ENCODE measurements around the gene MCTP1. TPM values are rescaled to one million over a fixed set of nuclear protein-coding genes. Genes with fewer than 3 reads are reported as not detected.
A peak's percentile ranks its signal among the peaks of the same experiment; 100 is the strongest.

MCTP1 gene
- total RNA-seq, 1 donor from 2014 or later, result 1.9 TPM

GRCh38 chr5:94746731-94747124, 538.2 kb downstream of the MCTP1 start:
- intact Hi-C loops (cut with micrococcal nuclease), result loop anchor here (1.0 to 2.0 kb wide), 2 partner anchors 47 to 636 kb away; a partner anchor contains a TSS
- no peaks in the 10 kb centered on the region for H3K9me3 Mint-ChIP-seq
- no peak for DNase-seq

DNA sequence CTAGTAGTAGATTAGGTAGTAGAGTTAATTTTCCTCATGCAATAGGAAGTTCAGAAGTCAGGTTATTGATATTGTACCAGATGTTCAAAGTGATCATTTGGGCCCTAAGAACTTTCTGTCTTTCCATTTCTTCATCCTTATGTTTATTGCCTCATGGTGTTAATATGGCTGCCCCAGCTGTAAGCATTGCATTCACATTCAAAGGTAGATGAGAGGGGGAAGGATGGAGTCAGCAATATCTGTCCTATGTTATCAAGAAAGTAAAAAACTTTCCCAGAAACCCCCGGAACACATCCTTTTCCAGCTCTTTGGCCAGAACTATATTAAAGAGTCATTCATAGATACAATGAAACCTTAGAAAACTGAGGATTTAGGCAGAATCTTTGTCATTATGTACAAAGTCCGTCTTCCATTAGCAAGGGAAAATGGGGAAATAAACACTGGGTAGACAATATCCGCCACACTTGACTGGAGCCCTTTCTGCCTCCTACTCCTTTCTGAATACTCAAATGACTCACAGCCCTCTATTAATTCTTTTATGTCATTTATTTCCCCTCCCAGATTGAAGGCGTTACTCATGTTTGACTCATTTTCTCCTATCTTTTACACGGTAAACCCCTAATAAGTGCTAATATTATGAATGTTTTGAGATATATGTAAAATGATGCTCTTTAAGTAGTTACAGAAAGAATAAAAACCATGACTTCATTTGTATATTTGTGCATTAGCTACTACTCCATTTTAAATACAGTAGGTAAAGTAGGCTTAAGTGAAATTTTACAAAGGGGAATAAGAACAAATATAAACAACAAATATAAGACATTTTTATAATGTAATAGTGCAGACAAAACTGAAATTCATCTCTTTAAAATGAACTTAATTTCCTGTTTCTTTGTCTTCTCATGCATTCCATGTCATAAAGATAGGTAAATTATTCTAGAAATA, 538.8 kb downstream of the MCTP1 start:
- Mint-ChIP-seq H3K36me3 (ENCODE audit: low read depth) (no peaks in the 10 kb centered on the region), H3K27me3 (no peaks in the 10 kb centered on the region), H3K4me1 (peaks cover 42% of the 10 kb centered on the region), H3K9me3 (no peaks in the 10 kb centered on the region), H3K4me3 (peak overlapping the region; percentile 57), H3K27ac (peak overlapping the region; percentile 83)
- intact Hi-C loops (cut with micrococcal nuclease), result loop anchor here (1.0 to 2.0 kb wide), 2 partner anchors 47 to 635 kb away; a partner anchor contains a TSS
- peak; percentile 72 for ATAC-seq (ENCODE audit: low read depth)
- ChIA-PET POLR2A (interaction anchor here (1.3 to 1.6 kb wide), 2 partner anchors 8 to 47 kb away, joined by 5 to 6 read pairs; no protein-coding TSS in a partner anchor), CTCF (no interaction called here)
- DNase-seq, result no peak
- TF ChIP-seq CTCF (IDR thresholded peaks at IDR 0.05), result no peak

More at GRCh38 chr5:94746731-94747124, 538.2 kb downstream of the MCTP1 start:
- Mint-ChIP-seq H3K27me3 (peaks cover 3% of the 10 kb centered on the region), H3K4me1 (peaks cover 42% of the 10 kb centered on the region), H3K27ac (peak overlapping the region; percentile 83), H3K4me3 (peak overlapping the region; percentile 56), H3K36me3 (ENCODE audit: low read depth) (no peaks in the 10 kb centered on the region)
- ChIA-PET CTCF (no interaction called here), POLR2A (interaction anchor here (1.3 to 1.6 kb wide), 2 partner anchors 9 to 47 kb away, joined by 5 to 6 read pairs; no protein-coding TSS in a partner anchor)
- ATAC-seq (ENCODE audit: low read depth), result peak; percentile 69
- TF ChIP-seq CTCF (IDR thresholded peaks at IDR 0.05), result no peak

- H3K27me3 Mint-ChIP-seq, result no peaks in the 10 kb centered on the region
Observed at GRCh38 chr5:94744906-94745305, 540.0 kb downstream of the MCTP1 start.

DNA sequence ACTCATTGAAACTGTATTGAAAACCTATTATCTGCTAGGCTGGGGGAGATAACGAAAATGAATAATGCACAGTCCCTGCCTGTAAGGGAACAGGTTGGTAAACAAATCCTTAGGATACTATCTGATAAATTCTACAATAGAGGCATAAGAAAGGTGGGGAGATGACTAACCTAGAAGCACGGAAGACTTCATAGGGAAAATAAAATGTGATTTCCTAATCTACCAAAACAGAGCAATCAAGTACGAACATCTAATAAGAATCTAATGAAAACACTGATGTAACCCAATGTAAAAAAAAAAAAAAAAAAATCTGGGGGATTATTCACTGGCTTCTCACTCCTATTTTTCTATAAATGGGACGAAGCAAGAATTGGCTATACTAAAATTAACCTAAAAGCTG, 542.0 kb downstream of the MCTP1 start:
- Mint-ChIP-seq H3K4me3 (no peak overlapping the region), H3K36me3 (ENCODE audit: low read depth) (no peaks in the 10 kb centered on the region), H3K27ac (no peak overlapping the region), H3K27me3 (no peaks in the 10 kb centered on the region), H3K4me1 (peaks cover 33% of the 10 kb centered on the region), H3K9me3 (no peaks in the 10 kb centered on the region)
- POLR2A ChIA-PET, result no interaction called here
- intact Hi-C loops (cut with micrococcal nuclease), result no loop called here
- CTCF ChIA-PET, result interaction anchor here (0.6 to 1.5 kb wide), 2 partner anchors 37 to 220 kb away, joined by 3 to 4 read pairs; no protein-coding TSS in a partner anchor
- TF ChIP-seq CTCF (IDR thresholded peaks at IDR 0.05), result no peak
- ATAC-seq (ENCODE audit: low read depth) (no peak), DNase-seq (no peak)

More at GRCh38 chr5:94744906-94745305, 540.0 kb downstream of the MCTP1 start:
- no peaks in the 10 kb centered on the region for H3K36me3 Mint-ChIP-seq (ENCODE audit: low read depth)
- ATAC-seq (ENCODE audit: low read depth), result peak; percentile 20
- no peak for TF ChIP-seq CTCF (IDR thresholded peaks at IDR 0.05)
- DNase-seq, result no peak
- no peak overlapping the region for H3K4me3 Mint-ChIP-seq
- ChIA-PET CTCF (no interaction called here), POLR2A (no interaction called here)
- peaks cover 42% of the 10 kb centered on the region for H3K4me1 Mint-ChIP-seq
- intact Hi-C loops (cut with micrococcal nuclease), result no loop called here
- no peak overlapping the region for H3K27ac Mint-ChIP-seq
- H3K9me3 Mint-ChIP-seq, result no peaks in the 10 kb centered on the region

- H3K4me1 Mint-ChIP-seq, result peaks cover 7% of the 10 kb centered on the region
Observed at GRCh38 chr5:94740286-94740685, 544.6 kb downstream of the MCTP1 start.

More at GRCh38 chr5:94740286-94740685, 544.6 kb downstream of the MCTP1 start:
- TF ChIP-seq CTCF (IDR thresholded peaks at IDR 0.05), result no peak
- H3K4me3 Mint-ChIP-seq, result no peak overlapping the region
- DNase-seq (no peak), ATAC-seq (ENCODE audit: low read depth) (no peak)
- no peak overlapping the region for H3K27ac Mint-ChIP-seq
- H3K36me3 Mint-ChIP-seq (ENCODE audit: low read depth), result no peaks in the 10 kb centered on the region
- H3K9me3 Mint-ChIP-seq, result no peaks in the 10 kb centered on the region
- ChIA-PET POLR2A (no interaction called here), CTCF (no interaction called here)
- intact Hi-C loops (cut with micrococcal nuclease), result no loop called here
- no peaks in the 10 kb centered on the region for H3K27me3 Mint-ChIP-seq

Data from activated B cell treated with CpG ODN at 0.5 μM for 24 hours (primary cell).